Esophagus (tissue), 2 donors: ENCODE measurements around the gene NPHP1. TPM values are rescaled to one million over a fixed set of nuclear protein-coding genes. Genes with fewer than 3 reads are reported as not detected.
"Not testable (repeated sequence)": the region's sequence is repeated elsewhere in the genome, so short reads cannot be mapped to it uniquely, and the experiment has no call there.

Experiments used
- H3K27ac ChIP-seq, 2 donors: one replicate each; pipeline ENCODE4 v1.5.1; 2013; ENCODE audit warnings: low read depth in 2 of 2, mild to moderate bottlenecking in 2 of 2, inconsistent platforms in 1 of 2, low read length in 1 of 2, moderate library complexity in 1 of 2
- H3K27me3 ChIP-seq, 2 donors: one replicate each; pipeline ENCODE4 v1.6.1; 2013; ENCODE audit warnings: low read length in 2 of 2, control low read depth in 1 of 2, mild to moderate bottlenecking in 1 of 2; ENCODE audit not compliant: insufficient read depth in 2 of 2, control insufficient read depth in 1 of 2
- H3K36me3 ChIP-seq, 2 donors: one replicate each; pipeline ENCODE4 v1.6.1; 2013; ENCODE audit warnings: low read length in 1 of 2; ENCODE audit not compliant: control insufficient read depth in 2 of 2, insufficient read depth in 2 of 2
- H3K4me1 ChIP-seq, 2 donors: one replicate each; pipeline ENCODE4 v1.6.1; 2013; ENCODE audit warnings: low read length in 1 of 2; ENCODE audit not compliant: control insufficient read depth in 2 of 2, insufficient read depth in 2 of 2
- H3K4me3 ChIP-seq, 2 donors: one replicate each; pipeline ENCODE4 v1.5.1; 2013; ENCODE audit warnings: low read length in 2 of 2, mild to moderate bottlenecking in 2 of 2, low read depth in 1 of 2, moderate library complexity in 1 of 2
- H3K9me3 ChIP-seq, 2 donors: one replicate each; pipeline ENCODE4 v1.6.1; 2013; ENCODE audit warnings: mild to moderate bottlenecking in 2 of 2, low read depth in 1 of 2, low read length in 1 of 2, moderate library complexity in 1 of 2; ENCODE audit not compliant: control insufficient read depth in 2 of 2, insufficient read depth in 1 of 2
- WGBS, 2 donors: extraction: QIAGEN DNeasy Blood & Tissue Kit; methylation state at CpG; one replicate each; pipeline ENCODE4 v1.1.7; 2013; 5-methylcytosine and 5-hydroxymethylcytosine counted together
- polyA plus RNA-seq, 2 donors: library from polyadenylated mRNA; stranded (reverse); fragments of 200-250 nt; gene quantifications; one replicate each; pipeline ENCODE4 v1.2.3, GENCODE V29; 2013
- donor health status: healthy with polysubstance abuse.
- donor health status: Bipolar disorder and iron deficiency.

The NPHP1 gene
- polyA plus RNA-seq, 2 donors = 1.5 to 2.3 TPM

DNA sequence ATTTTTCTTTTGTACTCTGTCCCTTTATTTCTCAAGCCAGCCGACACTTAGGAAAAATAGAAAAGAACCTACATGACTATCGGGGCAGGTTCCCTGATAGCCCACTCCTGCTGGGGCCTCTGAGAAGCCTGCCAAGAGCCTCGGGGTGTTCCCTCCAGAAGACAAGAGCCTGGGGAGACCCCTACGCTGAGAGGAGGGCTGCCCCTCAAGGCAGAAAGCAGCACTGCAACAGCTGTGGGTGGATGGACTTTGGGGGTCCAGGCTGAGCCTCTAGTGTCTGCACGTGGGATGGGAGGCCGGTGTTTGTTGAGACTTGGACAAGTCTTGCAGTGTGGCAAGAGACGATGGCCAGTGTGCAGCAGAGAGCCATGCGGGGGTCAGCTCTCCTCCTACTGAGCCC is 121.7 kb downstream of the NPHP1 start:
- not testable (repeated sequence) for H3K27me3 ChIP-seq, H3K27ac ChIP-seq, H3K9me3 ChIP-seq, H3K4me1 ChIP-seq, H3K36me3 ChIP-seq, H3K4me3 ChIP-seq
- WGBS, 2 donors = no CpG with 5 or more reads among the region's 8 CpGs

DNA sequence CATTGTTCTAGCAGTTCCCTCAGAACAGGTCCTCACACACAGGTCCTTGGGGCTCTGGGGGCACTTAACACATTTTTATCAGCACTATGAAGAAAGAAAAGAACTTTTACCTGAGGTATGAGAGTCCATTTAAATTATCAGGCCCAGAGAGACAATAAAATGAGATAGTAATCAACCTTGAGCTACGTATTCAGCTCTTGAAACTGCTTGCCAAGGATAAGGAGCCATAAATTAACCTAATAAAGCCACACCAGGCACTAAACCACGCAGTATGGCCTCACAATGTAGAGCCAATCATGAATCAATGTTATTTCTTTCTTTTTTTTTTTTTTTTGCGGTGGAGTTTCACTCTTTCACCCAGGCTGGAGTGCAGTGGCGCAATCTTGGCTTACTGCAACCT is 126.7 kb downstream of the NPHP1 start:
- not testable (repeated sequence) for H3K27ac ChIP-seq, H3K4me3 ChIP-seq, H3K27me3 ChIP-seq, H3K4me1 ChIP-seq, H3K9me3 ChIP-seq, H3K36me3 ChIP-seq
- WGBS, 2 donors = 50 to 94% methylated on average over 1 to 3 of the region's 4 CpGs

DNA sequence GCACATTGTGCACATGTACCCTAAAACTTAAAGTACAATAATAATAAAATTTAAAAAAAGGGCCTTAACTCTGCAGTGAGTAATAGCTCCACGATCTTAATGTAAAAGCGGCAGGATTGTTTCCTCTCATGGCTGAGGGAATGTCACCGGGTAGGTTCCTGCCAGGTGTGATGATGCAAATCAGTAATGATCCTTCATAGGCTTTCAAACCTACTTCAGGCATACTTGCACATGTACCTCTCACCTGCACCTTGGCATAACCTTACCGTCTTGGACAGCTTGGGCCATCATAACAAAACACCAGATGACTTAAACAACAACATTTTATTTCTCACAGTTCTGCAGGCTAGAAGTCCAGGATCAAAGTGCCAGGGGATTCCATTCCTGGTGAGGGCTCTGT is 128.9 kb downstream of the NPHP1 start:
- H3K27ac ChIP-seq, H3K9me3 ChIP-seq, H3K36me3 ChIP-seq, H3K4me3 ChIP-seq, H3K27me3 ChIP-seq, H3K4me1 ChIP-seq: not testable (repeated sequence)
- WGBS, 2 donors = 58 to 73% methylated on average over 2 of the region's 4 CpGs

Other genes with a start within 250 kb of the NPHP1 start
- gene MALL, start 89.2 kb downstream of the NPHP1 start, polyA plus RNA-seq = 100 to 1,000 TPM; 235 to 264 TPM
- 100 to 1,000 TPM; 127 to 188 TPM for gene MTLN, start 7.5 kb upstream of the NPHP1 start, polyA plus RNA-seq